GM21381 (cell line): ENCODE data around the gene C10orf90.

Experiments
- ATAC-seq: cut with Tn5 transposase; IDR thresholded peaks from one replicate; pipeline ENCODE4 v1.9.1; 2021; ENCODE audit warnings: mild to moderate bottlenecking, moderate library complexity; ENCODE audit not compliant: unreplicated experiment

Gene C10orf90

GRCh38 chr10:126469692-126470091 is 200.8 kb downstream of the C10orf90 start:
- ATAC-seq: no peak

- ATAC-seq: no peak
These were observed 201.4 kb downstream of the C10orf90 start for GRCh38 chr10:126468876-126469643.

GRCh38 chr10:126468467-126468866 is 202.0 kb downstream of the C10orf90 start:
- no peak for ATAC-seq

GRCh38 chr10:126465771-126466170 is 204.7 kb downstream of the C10orf90 start:
- ATAC-seq: no peak

- ATAC-seq: no peak
These were observed 207.2 kb downstream of the C10orf90 start for GRCh38 chr10:126463286-126463685.

GRCh38 chr10:126461289-126461940 is 209.1 kb downstream of the C10orf90 start:
- ATAC-seq: no peak

GRCh38 chr10:126459878-126460481 is 210.5 kb downstream of the C10orf90 start:
- ATAC-seq: no peak

GRCh38 chr10:126459032-126459831 is 211.3 kb downstream of the C10orf90 start:
- no peak for ATAC-seq

- ATAC-seq: no peak
These were observed 212.0 kb downstream of the C10orf90 start for GRCh38 chr10:126458466-126458865.

- ATAC-seq: no peak
These were observed 213.9 kb downstream of the C10orf90 start for GRCh38 chr10:126456632-126457031.

- ATAC-seq: no peak
These were observed 214.6 kb downstream of the C10orf90 start for GRCh38 chr10:126455766-126456405.

- no peak for ATAC-seq
These were observed 215.3 kb downstream of the C10orf90 start for GRCh38 chr10:126455036-126455765.

- ATAC-seq: no peak
These were observed 216.3 kb downstream of the C10orf90 start for GRCh38 chr10:126454045-126454751.

- no peak for ATAC-seq
These were observed 218.2 kb downstream of the C10orf90 start for GRCh38 chr10:126452245-126452644.

GRCh38 chr10:126448091-126448490 is 222.4 kb downstream of the C10orf90 start:
- ATAC-seq: no peak

GRCh38 chr10:126439942-126440341 is 230.6 kb downstream of the C10orf90 start:
- ATAC-seq: no peak

- ATAC-seq: no peak
These were observed 232.1 kb downstream of the C10orf90 start for GRCh38 chr10:126438407-126438783.

- no peak for ATAC-seq
These were observed 232.7 kb downstream of the C10orf90 start for GRCh38 chr10:126437635-126438406.

GRCh38 chr10:126434235-126434634 is 236.3 kb downstream of the C10orf90 start:
- no peak for ATAC-seq
